ENCODE measurements around the gene SDK1.
A peak's percentile ranks its signal among the peaks of the same experiment; 100 is the strongest.

DNA sequence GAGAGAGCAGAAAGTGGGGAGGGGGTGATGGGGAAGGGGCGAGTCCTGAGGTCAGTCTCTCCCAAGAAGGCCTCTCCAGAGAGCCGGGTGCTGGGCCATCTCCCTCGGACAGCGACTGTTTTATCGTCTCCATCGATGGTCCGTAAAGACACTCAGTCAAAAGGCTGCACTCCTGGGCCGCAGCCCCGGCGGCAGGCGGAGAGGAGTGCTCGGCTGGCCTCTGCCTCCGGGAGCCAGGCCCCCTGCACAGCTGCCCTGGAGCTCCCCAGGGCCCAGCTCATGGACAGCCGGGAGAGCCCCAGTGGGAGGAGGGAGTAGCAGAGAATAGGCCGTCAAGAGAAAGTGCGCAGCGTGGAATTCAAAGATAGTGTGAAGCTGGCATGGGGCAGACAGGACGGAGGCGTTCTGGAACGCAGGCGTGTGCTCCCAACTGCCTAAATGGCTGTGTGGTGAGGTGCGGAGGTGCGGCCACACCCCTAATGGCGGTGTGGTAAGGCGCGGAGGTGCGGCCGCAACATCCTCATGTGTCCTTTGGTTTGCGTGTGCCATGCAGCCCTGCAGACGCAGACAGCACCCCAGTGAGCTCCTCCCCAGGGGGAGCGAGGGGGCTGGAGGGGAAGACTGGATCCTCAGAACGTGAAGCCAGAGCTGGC, 903.6 kb downstream of the SDK1 start:
- TF ChIP-seq ZNF114 (CRISPR knock-in tag; IDR thresholded peaks at IDR 0.05) (no peak), EZH2 (IDR thresholded peaks at IDR 0.05; ENCODE audit: low read depth, unreplicated experiment) (no peak), POLR2AphosphoS5 (IDR thresholded peaks at IDR 0.05; ENCODE audit: low read depth) (peak; percentile 61), JUNB (IDR thresholded peaks at IDR 0.05; ENCODE audit: unreplicated experiment) (no peak), STAT1 (IDR thresholded peaks at IDR 0.05; ENCODE audit: unreplicated experiment) (no peak), EZH2phosphoT487 (IDR thresholded peaks at IDR 0.05; ENCODE audit: unreplicated experiment) (no peak), CREB1 (CRISPR knock-in tag; IDR thresholded peaks at IDR 0.05; ENCODE audit: low read depth) (no peak), ZNF331 (CRISPR knock-in tag; IDR thresholded peaks at IDR 0.05; ENCODE audit: low read depth) (no peak), NANOG (IDR thresholded peaks at IDR 0.05; ENCODE audit: borderline replicate concordance) (no peak)
- TF ChIP-seq, protein P1, sequence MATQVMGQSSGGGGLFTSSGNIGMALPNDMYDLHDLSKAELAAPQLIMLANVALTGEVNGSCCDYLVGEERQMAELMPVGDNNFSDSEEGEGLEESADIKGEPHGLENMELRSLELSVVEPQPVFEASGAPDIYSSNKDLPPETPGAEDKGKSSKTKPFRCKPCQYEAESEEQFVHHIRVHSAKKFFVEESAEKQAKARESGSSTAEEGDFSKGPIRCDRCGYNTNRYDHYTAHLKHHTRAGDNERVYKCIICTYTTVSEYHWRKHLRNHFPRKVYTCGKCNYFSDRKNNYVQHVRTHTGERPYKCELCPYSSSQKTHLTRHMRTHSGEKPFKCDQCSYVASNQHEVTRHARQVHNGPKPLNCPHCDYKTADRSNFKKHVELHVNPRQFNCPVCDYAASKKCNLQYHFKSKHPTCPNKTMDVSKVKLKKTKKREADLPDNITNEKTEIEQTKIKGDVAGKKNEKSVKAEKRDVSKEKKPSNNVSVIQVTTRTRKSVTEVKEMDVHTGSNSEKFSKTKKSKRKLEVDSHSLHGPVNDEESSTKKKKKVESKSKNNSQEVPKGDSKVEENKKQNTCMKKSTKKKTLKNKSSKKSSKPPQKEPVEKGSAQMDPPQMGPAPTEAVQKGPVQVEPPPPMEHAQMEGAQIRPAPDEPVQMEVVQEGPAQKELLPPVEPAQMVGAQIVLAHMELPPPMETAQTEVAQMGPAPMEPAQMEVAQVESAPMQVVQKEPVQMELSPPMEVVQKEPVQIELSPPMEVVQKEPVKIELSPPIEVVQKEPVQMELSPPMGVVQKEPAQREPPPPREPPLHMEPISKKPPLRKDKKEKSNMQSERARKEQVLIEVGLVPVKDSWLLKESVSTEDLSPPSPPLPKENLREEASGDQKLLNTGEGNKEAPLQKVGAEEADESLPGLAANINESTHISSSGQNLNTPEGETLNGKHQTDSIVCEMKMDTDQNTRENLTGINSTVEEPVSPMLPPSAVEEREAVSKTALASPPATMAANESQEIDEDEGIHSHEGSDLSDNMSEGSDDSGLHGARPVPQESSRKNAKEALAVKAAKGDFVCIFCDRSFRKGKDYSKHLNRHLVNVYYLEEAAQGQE (IDR thresholded peaks at IDR 0.05; ENCODE audit: unreplicated experiment) = no peak
- TF ChIP-seq, protein P2, sequence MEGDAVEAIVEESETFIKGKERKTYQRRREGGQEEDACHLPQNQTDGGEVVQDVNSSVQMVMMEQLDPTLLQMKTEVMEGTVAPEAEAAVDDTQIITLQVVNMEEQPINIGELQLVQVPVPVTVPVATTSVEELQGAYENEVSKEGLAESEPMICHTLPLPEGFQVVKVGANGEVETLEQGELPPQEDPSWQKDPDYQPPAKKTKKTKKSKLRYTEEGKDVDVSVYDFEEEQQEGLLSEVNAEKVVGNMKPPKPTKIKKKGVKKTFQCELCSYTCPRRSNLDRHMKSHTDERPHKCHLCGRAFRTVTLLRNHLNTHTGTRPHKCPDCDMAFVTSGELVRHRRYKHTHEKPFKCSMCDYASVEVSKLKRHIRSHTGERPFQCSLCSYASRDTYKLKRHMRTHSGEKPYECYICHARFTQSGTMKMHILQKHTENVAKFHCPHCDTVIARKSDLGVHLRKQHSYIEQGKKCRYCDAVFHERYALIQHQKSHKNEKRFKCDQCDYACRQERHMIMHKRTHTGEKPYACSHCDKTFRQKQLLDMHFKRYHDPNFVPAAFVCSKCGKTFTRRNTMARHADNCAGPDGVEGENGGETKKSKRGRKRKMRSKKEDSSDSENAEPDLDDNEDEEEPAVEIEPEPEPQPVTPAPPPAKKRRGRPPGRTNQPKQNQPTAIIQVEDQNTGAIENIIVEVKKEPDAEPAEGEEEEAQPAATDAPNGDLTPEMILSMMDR (conservative IDR thresholded peaks at IDR 0.05; ENCODE audit: low read depth in 2 of 2) = no peak
- TF ChIP-seq, protein P3, sequence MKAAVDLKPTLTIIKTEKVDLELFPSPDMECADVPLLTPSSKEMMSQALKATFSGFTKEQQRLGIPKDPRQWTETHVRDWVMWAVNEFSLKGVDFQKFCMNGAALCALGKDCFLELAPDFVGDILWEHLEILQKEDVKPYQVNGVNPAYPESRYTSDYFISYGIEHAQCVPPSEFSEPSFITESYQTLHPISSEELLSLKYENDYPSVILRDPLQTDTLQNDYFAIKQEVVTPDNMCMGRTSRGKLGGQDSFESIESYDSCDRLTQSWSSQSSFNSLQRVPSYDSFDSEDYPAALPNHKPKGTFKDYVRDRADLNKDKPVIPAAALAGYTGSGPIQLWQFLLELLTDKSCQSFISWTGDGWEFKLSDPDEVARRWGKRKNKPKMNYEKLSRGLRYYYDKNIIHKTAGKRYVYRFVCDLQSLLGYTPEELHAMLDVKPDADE (IDR thresholded peaks at IDR 0.05) = no peak

Data from GM23338 (cell line).